Small intestine (tissue), 7 donors: Measurements from ENCODE around the gene SRP54. TPM values are rescaled to one million over a fixed set of nuclear protein-coding genes. Genes with fewer than 3 reads are reported as not detected.
"Not testable (repeated sequence)": the region's sequence is repeated elsewhere in the genome, so short reads cannot be mapped to it uniquely, and the experiment has no call there.

Source experiments
- DNase-seq, 2 donors: peaks; one replicate each; pipeline versions ENCODE4 v3.0.0 to v3.0.0-alpha.2; 2013
- FAIRE-seq: peaks from 2 replicates; lab custom pipeline; 2012; peaks lifted over from hg19 to GRCh38; lab: Jason Lieb, UNC
- H3K27ac ChIP-seq, 3 donors: one replicate each; pipeline ENCODE4 v1.5.1; 2013; ENCODE audit warnings: low read length in 2 of 3, mild to moderate bottlenecking in 2 of 3, control low read depth in 1 of 3, inconsistent platforms in 1 of 3, low read depth in 1 of 3, moderate library complexity in 1 of 3
- H3K27me3 ChIP-seq, 3 donors: one replicate each; pipeline ENCODE4 v1.6.1; 2013; ENCODE audit warnings: low read length in 3 of 3, inconsistent platforms in 1 of 3; ENCODE audit not compliant: control insufficient read depth in 3 of 3, insufficient read depth in 3 of 3
- H3K36me3 ChIP-seq, 3 donors: one replicate each; pipeline ENCODE4 v1.6.1; 2013; ENCODE audit warnings: low read length in 3 of 3, inconsistent platforms in 1 of 3, low read depth in 1 of 3, mild to moderate bottlenecking in 1 of 3, moderate library complexity in 1 of 3; ENCODE audit not compliant: control insufficient read depth in 3 of 3, insufficient read depth in 2 of 3
- H3K4me1 ChIP-seq, 3 donors: one replicate each; pipeline ENCODE4 v1.6.1; 2013; ENCODE audit warnings: low read length in 2 of 3, inconsistent platforms in 1 of 3, low read depth in 1 of 3, mild to moderate bottlenecking in 1 of 3, moderate library complexity in 1 of 3; ENCODE audit not compliant: control insufficient read depth in 3 of 3, insufficient read depth in 2 of 3
- H3K4me3 ChIP-seq, 3 donors: one replicate each; pipeline ENCODE4 v1.5.1; 2013; ENCODE audit warnings: low read length in 3 of 3, control low read depth in 1 of 3, inconsistent platforms in 1 of 3, low read depth in 1 of 3, mild to moderate bottlenecking in 1 of 3, moderate library complexity in 1 of 3
- H3K9me3 ChIP-seq, 2 donors: one replicate each; pipeline ENCODE4 v1.6.1; 2013; ENCODE audit warnings: low read depth in 1 of 2, low read length in 1 of 2; ENCODE audit not compliant: control insufficient read depth in 2 of 2, insufficient read depth in 1 of 2
- WGBS, 3 donors: extraction: QIAGEN DNeasy Blood & Tissue Kit; methylation state at CpG; one replicate each; pipeline ENCODE4 v1.1.7; 2013; 5-methylcytosine and 5-hydroxymethylcytosine counted together
- polyA plus RNA-seq, 4 donors: library from polyadenylated mRNA; stranded (reverse) in 3 of 4; unstranded in 1 of 4; fragments of 200-250 nt in 3 of 4; fragments of 120-200 nt in 1 of 4; gene quantifications; one replicate each; pipeline versions ENCODE4 v1.2.1 to v1.2.3, GENCODE V29; 2013
- donor health status: healthy with polysubstance abuse.
- donor health status: control.
- donor health status: control.
- donor health status: Bipolar disorder and iron deficiency.
- donor health status: healthy.

SRP54 gene
- polyA plus RNA-seq, 4 donors = 31.3 to 59.6 (median 35.9) TPM

GRCh38 chr14:34951286-34951685 is 31.5 kb upstream of the SRP54 start:
- Histone ChIP-seq H3K9me3 (no peaks in the 10 kb centered on the region), H3K4me3 (no peak overlapping the region), H3K27ac (no peak overlapping the region), H3K36me3 (peaks cover 0 to 15% (median 0%) of the 10 kb centered on the region in 3 donors), H3K27me3 (no peaks in the 10 kb centered on the region), H3K4me1 (no peaks in the 10 kb centered on the region)
- FAIRE-seq (no peak), DNase-seq (no peak)
- WGBS, 3 donors = 95 to 100% (median 100%) methylated on average over 1 of the region's 1 CpG

- Histone ChIP-seq H3K36me3 (peaks cover 0 to 34% (median 2%) of the 10 kb centered on the region in 3 donors), H3K27me3 (no peaks in the 10 kb centered on the region), H3K4me1 (peaks cover 0 to 2% (median 0%) of the 10 kb centered on the region in 3 donors), H3K27ac (no peak overlapping the region), H3K9me3 (no peaks in the 10 kb centered on the region), H3K4me3 (no peak overlapping the region)
- no peak for DNase-seq
- no peak for FAIRE-seq
- 70 to 100% (median 80%) methylated on average over 1 to 2 of the region's 2 CpGs for WGBS, 3 donors
Observed at GRCh38 chr14:34956931-34957330, 25.9 kb upstream of the SRP54 start.

DNA sequence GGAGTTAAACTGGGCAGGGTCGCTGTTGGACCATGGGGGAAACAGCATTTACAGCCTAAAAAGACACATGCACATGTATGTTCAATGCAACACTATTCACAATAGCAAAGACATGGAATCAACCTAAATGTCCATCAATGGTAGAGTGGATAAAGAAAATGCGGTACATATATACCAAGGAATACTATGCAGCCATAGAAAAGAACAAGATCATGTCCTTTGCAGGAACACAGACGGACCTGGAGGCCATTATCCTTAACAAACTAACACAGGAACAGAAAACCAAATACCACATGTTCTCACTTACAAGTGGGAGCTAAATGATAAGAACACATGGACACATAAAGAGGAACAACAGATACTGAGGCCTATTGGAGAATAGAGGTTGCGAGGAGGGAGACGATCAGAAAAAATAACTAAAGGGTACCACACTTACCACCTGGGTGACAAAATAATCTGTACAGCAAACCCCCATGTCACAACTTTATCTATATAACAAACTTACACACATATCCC is 25.0 kb upstream of the SRP54 start:
- DNase-seq (no peak), FAIRE-seq (no peak)
- peaks cover 0 to 36% (median 2%) of the 10 kb centered on the region in 3 donors for H3K36me3 ChIP-seq
- H3K27ac ChIP-seq = no peak overlapping the region
- 94 to 98% (median 94%) methylated on average over 5 of the region's 5 CpGs for WGBS, 3 donors
- peaks cover 0 to 2% (median 0%) of the 10 kb centered on the region in 3 donors for H3K4me1 ChIP-seq
- H3K9me3 ChIP-seq = no peaks in the 10 kb centered on the region
- no peak overlapping the region for H3K4me3 ChIP-seq
- no peaks in the 10 kb centered on the region for H3K27me3 ChIP-seq

DNA sequence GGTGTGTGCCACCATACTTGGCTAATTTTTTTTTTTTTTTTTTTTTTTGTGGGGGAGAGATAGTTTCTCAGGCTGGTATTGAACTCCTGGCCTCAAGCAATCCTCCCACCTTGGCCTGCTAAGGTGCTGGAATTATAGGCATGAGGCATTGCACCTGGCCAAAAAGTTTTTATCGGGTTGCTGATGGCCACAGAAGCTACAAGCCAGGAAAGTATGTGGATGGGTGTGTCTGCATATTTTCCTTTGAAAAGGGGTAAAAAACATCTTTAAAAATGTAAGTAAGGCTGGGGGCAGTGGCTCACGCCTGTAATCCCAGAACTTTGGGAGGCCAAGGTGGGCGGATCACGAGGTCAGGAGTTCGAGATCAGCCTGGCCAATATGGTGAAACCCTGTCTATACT is 20.7 kb upstream of the SRP54 start:
- not testable (repeated sequence) for DNase-seq, H3K4me1 ChIP-seq, H3K27ac ChIP-seq, H3K27me3 ChIP-seq, FAIRE-seq, H3K4me3 ChIP-seq, H3K9me3 ChIP-seq
- 91 to 99% (median 95%) methylated on average over 5 of the region's 5 CpGs for WGBS, 3 donors
- peaks cover 0 to 25% (median 6%) of the 10 kb centered on the region in 3 donors for H3K36me3 ChIP-seq

DNA sequence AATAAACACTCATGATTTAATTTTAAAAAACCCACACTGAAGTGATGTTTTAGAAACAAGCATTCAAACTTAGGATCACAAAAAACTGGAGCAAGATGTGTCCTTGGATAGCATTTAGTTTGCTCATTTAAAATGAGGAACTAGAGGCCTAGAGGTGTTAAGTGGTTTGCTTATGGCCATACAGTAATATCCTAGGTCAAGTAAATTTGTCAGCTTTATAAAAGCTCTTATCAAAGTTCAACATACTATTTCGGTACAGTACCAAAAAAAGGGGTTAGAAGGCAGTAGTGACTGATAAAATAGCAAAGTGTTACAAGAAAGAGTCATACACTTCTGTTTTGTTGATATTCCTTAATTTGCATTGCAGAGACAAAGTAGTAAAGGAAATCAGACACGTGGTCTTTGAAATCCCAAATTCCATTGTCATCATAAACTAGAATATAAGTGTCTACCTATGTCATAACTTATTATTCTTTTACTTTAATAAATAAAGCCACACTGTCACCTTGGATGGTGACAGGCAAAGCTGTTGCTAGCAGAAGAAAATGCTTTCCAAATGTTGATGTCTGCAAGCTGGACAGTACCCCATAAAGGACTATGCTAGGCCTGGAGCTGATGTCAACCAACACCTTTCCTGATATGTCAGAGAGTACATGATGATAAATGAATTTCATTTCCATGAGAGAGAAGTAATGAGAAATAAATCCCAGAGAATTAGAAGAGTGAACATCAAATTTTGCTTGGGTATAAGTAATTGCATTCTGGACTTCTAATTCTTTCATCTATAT is 17.6 kb upstream of the SRP54 start:
- no peak for FAIRE-seq

DNA sequence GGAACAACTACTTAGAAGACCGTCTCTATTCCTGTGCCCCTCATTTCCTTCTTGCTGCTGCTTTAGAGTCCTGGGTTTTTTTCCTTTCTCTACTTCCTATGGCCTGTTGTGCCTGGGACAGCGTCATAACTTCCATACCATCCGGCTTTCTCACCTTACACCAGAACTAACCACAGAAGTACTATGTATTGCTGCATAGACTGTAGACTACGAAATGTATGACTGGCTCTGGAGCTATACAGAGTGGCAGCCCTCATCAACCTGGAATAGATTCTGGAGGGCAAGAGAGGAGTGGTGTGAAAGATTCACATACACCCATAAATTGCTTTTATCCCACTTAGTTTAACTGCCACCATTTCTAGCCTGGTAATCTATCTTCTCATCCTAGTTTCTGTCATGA is 16.9 kb upstream of the SRP54 start:
- Histone ChIP-seq H3K4me1 (no peaks in the 10 kb centered on the region), H3K27ac (no peak overlapping the region), H3K27me3 (no peaks in the 10 kb centered on the region), H3K36me3 (peaks cover 0 to 19% (median 6%) of the 10 kb centered on the region in 3 donors), H3K4me3 (no peak overlapping the region), H3K9me3 (no peaks in the 10 kb centered on the region)
- FAIRE-seq (no peak), DNase-seq (no peak)
- WGBS, 3 donors = 93 to 96% (median 94%) methylated on average over 4 of the region's 4 CpGs

More for the DNA sequence above, 17.6 kb upstream of the SRP54 start:
- Histone ChIP-seq H3K36me3 (peaks cover 0 to 24% (median 6%) of the 10 kb centered on the region in 3 donors), H3K4me1 (no peaks in the 10 kb centered on the region), H3K27ac (no peak overlapping the region), H3K27me3 (no peaks in the 10 kb centered on the region), H3K4me3 (no peak overlapping the region), H3K9me3 (no peaks in the 10 kb centered on the region)
- no peak for DNase-seq
- 84 to 88% (median 84%) methylated on average over 2 of the region's 2 CpGs for WGBS, 3 donors

DNA sequence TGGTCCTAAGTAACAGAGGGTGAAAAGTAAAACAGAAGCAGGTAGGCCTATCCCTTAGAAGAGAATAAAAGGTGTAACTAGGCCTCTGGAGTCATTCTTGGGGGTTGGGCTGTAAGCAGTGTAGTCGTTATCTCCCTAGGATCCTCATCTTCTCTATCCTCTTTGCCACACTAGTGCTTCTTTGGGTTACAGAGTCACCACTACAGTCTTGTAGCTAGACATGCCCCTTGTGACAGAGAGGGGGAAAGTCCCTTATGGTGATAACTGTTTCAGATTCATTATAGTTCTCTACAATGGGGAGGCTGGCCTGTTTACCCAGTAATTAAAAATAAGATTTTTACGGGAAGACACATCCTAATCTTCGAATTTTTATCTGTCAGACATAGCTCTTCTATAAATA is 16.4 kb upstream of the SRP54 start:
- H3K4me1 ChIP-seq = no peaks in the 10 kb centered on the region
- no peak overlapping the region for H3K27ac ChIP-seq
- H3K36me3 ChIP-seq = peaks cover 0 to 17% (median 6%) of the 10 kb centered on the region in 3 donors
- DNase-seq (no peak), FAIRE-seq (no peak)
- H3K4me3 ChIP-seq = no peak overlapping the region
- no peaks in the 10 kb centered on the region for H3K9me3 ChIP-seq
- no peaks in the 10 kb centered on the region for H3K27me3 ChIP-seq
- 76 to 81% (median 79%) methylated on average over 3 of the region's 3 CpGs for WGBS, 3 donors

DNA sequence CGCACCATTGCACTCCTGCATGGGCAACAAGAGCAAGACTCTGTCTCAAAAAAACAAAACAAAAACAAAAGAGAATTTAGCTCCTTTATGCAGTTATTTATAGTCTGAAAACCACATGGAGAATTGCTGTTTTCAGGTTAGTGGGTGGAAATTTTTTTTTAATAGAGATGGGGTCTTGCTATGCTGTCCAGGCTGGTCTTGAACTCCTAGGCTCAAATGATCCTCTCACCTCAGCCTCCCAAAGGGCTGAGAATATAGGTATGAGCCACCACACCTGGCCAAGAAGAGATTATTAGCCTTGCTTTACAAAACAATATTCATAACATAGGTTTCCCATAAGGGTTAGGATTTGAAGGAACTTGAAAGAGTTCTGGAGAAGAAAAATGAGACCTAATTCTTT is 12.1 kb upstream of the SRP54 start:
- DNase-seq (no peak), FAIRE-seq (no peak)
- 92 to 100% (median 94%) methylated on average over 1 of the region's 1 CpG for WGBS, 3 donors
- Histone ChIP-seq H3K4me1 (no peaks in the 10 kb centered on the region), H3K9me3 (no peaks in the 10 kb centered on the region), H3K36me3 (peaks cover 0 to 12% (median 6%) of the 10 kb centered on the region in 3 donors), H3K27ac (no peak overlapping the region), H3K27me3 (no peaks in the 10 kb centered on the region), H3K4me3 (no peak overlapping the region)
